Tibial nerve (tissue), 4 donors: ENCODE measurements around the gene MACO1. TPM values are rescaled to one million over a fixed set of nuclear protein-coding genes. Genes with fewer than 3 reads are reported as not detected.

ENCODE experiments used
- DNase-seq, 2 donors: peaks; one replicate each; pipeline ENCODE4 v3.0.0-alpha.2; 2019; ENCODE audit warnings: low spot score in 2 of 2
- H3K27ac ChIP-seq, 4 donors: fragments of 200-600 bp; sonication (generic) in 3 of 4; one replicate each; pipeline ENCODE4 v1.5.1; 2017 to 2019; ENCODE audit warnings: mild to moderate bottlenecking in 1 of 4
- H3K27me3 ChIP-seq, 2 donors: fragments of 200-600 bp; sonication (generic) in 1 of 2; one replicate each; pipeline versions ENCODE4 v1.5.1 to v1.6.0; 2017 to 2019
- H3K36me3 ChIP-seq, 3 donors: fragments of 200-600 bp; sonication (generic); one replicate each; pipeline ENCODE4 v1.5.1; 2018 to 2019
- H3K4me1 ChIP-seq, 4 donors: fragments of 200-600 bp; sonication (generic) in 3 of 4; one replicate each; pipeline ENCODE4 v1.5.1; 2017 to 2019
- H3K4me3 ChIP-seq, 4 donors: fragments of 200-600 bp; sonication (generic) in 3 of 4; one replicate each; pipeline ENCODE4 v1.5.1; 2017 to 2019; ENCODE audit warnings: mild to moderate bottlenecking in 1 of 4, moderate library complexity in 1 of 4
- H3K9me3 ChIP-seq, 4 donors: fragments of 200-600 bp; sonication (generic) in 3 of 4; one replicate each; pipeline ENCODE4 v1.5.1; 2017 to 2019
- CTCF ChIP-seq, 5 experiments: fragments of 200-600 bp in 3 of 5; fragments of 450-650 bp in 2 of 5; sonication (generic) in 3 of 5; IDR thresholded peaks; one replicate each; pipeline ENCODE4 v1.5.1; 2016 to 2019; ENCODE audit warnings: antibody characterized with exemption in 5 of 5, mild to moderate bottlenecking in 3 of 5, moderate library complexity in 2 of 5
- EP300 ChIP-seq, 2 donors: sonication (generic); formaldehyde crosslinking; IDR thresholded peaks; one replicate each; pipeline ENCODE4 v1.6.1; 2017; ENCODE audit warnings: antibody characterized with exemption in 2 of 2, mild to moderate bottlenecking in 1 of 2
- POLR2A ChIP-seq, 2 donors: fragments of 450-650 bp; IDR thresholded peaks; one replicate each; pipeline ENCODE4 v1.6.1; 2017; ENCODE audit warnings: antibody characterized with exemption in 2 of 2, mild to moderate bottlenecking in 2 of 2, moderate library complexity in 2 of 2
- WGBS, 2 donors: methylation state at CpG; one replicate each; pipeline ENCODE4 v1.1.5; 2018; 5-methylcytosine and 5-hydroxymethylcytosine counted together
- total RNA-seq, 4 donors: library from RNA; depleted of rRNA; stranded (reverse); fragments of >200 nt; gene quantifications; one replicate each; pipeline ENCODE4 v1.1.0, GENCODE V29; 2016

MACO1 gene
- total RNA-seq, 4 donors from 2014 or later: 8.8 to 16.2 (median 13.7) TPM

- 84 to 91% methylated on average over 16 of the region's 16 CpGs for WGBS, 2 donors
- Histone ChIP-seq H3K4me3 (no peak overlapping the region), H3K4me1 (peaks cover 0 to 6% (median 2%) of the 10 kb centered on the region in 4 donors), H3K27me3 (no peaks in the 10 kb centered on the region), H3K27ac (no peak overlapping the region), H3K36me3 (no peaks in the 10 kb centered on the region), H3K9me3 (no peaks in the 10 kb centered on the region)
- no peak for TF ChIP-seq EP300 (IDR thresholded peaks at IDR 0.05)
- no peak for TF ChIP-seq POLR2A (IDR thresholded peaks at IDR 0.05)
- no peak for TF ChIP-seq CTCF (IDR thresholded peaks at IDR 0.05)
- no peak for DNase-seq
Measured at GRCh38 chr1:25425098-25426085, 5.3 kb upstream of the MACO1 start.

DNA sequence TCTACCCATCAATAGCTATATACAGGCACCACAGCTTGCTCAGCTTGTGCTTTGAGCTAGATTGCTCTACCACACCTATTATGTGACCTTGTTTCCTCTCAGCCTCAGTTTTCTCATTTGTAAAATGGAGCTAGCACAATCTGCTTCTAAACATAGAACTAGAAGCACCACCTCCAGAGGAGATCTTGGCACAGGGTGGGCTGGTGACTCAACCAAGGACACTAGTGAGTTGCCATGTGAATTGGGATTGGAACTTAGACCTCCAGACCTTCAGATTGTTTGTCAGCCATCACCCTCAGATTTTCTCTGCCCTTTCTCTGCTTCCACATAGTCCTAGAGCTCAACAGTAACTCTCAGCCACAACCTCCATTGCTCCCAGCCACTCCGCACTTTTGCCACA, 3.0 kb upstream of the MACO1 start:
- H3K27me3 ChIP-seq: no peaks in the 10 kb centered on the region
- H3K4me3 ChIP-seq: no peak overlapping the region
- H3K9me3 ChIP-seq: no peaks in the 10 kb centered on the region
- no peak for TF ChIP-seq POLR2A (IDR thresholded peaks at IDR 0.05)
- TF ChIP-seq EP300 (IDR thresholded peaks at IDR 0.05): no peak
- no peak for TF ChIP-seq CTCF (IDR thresholded peaks at IDR 0.05)
- no peak for DNase-seq
- no peaks in the 10 kb centered on the region for H3K36me3 ChIP-seq
- no peak overlapping the region for H3K27ac ChIP-seq
- peaks cover 0 to 16% (median 8%) of the 10 kb centered on the region in 4 donors for H3K4me1 ChIP-seq
- WGBS, 2 donors: 100% methylated on average over 1 of the region's 1 CpG

DNA sequence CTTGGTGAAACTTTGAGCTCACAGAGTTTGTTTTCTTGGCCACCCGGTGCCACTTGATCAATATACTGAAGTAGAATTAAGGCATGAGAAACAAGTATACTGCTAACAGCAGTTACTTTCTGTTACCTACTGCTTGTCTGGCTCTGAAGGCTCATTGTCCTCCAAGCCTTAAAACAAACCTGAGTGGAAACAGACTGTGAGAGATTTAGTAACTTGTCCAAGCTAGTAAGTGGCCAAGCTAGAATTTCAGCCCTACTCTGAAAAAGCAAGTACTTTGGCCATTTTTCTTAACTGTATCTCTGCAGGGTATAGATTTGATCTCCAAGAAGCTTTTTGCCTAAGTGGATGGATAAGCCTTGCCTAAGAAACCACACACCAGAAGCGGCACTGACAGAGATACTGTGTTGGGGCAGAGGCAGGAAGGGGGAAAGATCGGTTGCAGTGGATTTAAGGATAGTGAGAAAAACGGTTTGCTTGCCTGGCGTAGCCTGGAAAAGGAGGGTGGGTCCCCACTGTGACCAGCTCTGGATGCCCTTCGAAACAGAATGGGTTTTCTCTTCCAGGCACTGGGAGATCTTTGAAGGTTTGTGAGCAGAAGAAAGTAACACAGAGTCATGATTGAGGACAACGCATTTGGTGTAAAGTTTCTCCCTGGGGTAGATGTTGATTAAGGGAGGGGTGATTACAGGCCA, 2.1 kb upstream of the MACO1 start:
- 90 to 92% methylated on average over 7 of the region's 7 CpGs for WGBS, 2 donors

DNA sequence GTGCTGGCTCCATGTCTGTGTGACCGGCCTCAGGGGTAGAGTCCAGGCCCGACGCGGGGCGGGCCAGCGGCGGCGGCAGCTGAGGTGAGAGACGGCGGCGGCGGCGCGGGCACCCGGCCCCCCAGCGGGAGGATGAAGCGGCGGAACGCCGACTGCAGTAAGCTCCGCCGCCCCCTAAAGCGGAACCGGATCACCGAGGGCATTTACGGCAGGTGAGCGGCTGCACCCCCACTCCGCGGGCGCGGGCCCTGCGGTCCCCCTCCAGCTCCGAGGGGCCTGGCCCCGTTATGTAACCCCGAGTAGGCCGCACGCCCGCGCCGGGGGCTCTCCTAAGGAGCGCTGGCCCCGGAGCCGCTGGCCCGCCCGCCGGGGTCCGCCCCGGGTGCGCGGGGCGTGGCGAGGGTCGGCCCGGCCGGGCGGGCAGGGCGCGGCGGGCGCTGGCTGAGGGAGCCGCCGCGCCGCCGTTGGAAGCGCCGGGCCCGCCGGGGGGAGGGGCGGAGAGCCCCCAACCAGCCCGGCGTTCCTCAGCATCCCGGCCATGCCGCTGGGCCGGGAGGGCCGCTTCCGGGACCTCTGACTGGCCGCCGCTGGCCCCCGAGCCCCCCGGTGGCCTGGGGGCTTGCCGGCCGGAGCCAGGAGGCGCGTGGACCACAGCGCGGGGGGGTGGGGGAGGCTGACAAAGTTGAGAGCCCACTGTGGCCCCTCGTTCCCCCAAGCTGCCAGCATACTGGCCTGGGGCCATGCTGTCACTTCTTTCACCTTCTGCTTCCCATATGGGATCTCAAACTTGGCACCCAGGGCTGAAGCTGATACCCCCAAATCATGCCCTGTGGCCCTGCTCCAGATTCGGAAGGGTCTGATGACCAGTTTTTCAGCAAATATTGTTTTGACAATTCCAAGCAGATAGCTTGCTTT, 527 bp downstream of the MACO1 start:
- H3K27me3 ChIP-seq: no peaks in the 10 kb centered on the region
- peak overlapping the region; percentile 72 to 96 (median 92) for H3K27ac ChIP-seq
- H3K4me1 ChIP-seq: peaks cover 0 to 51% (median 35%) of the 10 kb centered on the region in 4 donors
- peak overlapping the region; percentile 94 to 100 (median 98) for H3K4me3 ChIP-seq
- 0 to 2% methylated on average over 11 to 29 of the region's 89 CpGs for WGBS, 2 donors
- TF ChIP-seq EP300 (IDR thresholded peaks at IDR 0.05): no peak
- H3K36me3 ChIP-seq: no peaks in the 10 kb centered on the region
- H3K9me3 ChIP-seq: no peaks in the 10 kb centered on the region
- no peak for DNase-seq

More for the DNA sequence above, 2.1 kb upstream of the MACO1 start:
- H3K9me3 ChIP-seq: no peaks in the 10 kb centered on the region
- peaks cover 0 to 25% (median 12%) of the 10 kb centered on the region in 4 donors for H3K4me1 ChIP-seq
- no peak overlapping the region for H3K27ac ChIP-seq
- no peaks in the 10 kb centered on the region for H3K27me3 ChIP-seq
- no peak for DNase-seq
- H3K36me3 ChIP-seq: no peaks in the 10 kb centered on the region
- H3K4me3 ChIP-seq: no peak overlapping the region
- TF ChIP-seq EP300 (IDR thresholded peaks at IDR 0.05): no peak
- TF ChIP-seq CTCF (IDR thresholded peaks at IDR 0.05): no peak
- no peak for TF ChIP-seq POLR2A (IDR thresholded peaks at IDR 0.05)
